GM21390 (cell line): ENCODE measurements around the gene RNF5.

Experiments used
- ATAC-seq: cut with Tn5 transposase; IDR thresholded peaks from one replicate; pipeline ENCODE4 v1.9.1; 2021; ENCODE audit not compliant: unreplicated experiment

RNF5 gene

GRCh38 chr6:32151863-32152768 lies 26.1 kb upstream of the RNF5 start, which contains the start of gene PRRT1:
Gene PRRT1, minus strand, starts transcription at chr6:32151939. Its CDS starts 112 bp downstream, at chr6:32151827.
- ATAC-seq: no peak

- no peak for ATAC-seq
These were observed 25.2 kb upstream of the RNF5 start for GRCh38 chr6:32152769-32153563.

DNA sequence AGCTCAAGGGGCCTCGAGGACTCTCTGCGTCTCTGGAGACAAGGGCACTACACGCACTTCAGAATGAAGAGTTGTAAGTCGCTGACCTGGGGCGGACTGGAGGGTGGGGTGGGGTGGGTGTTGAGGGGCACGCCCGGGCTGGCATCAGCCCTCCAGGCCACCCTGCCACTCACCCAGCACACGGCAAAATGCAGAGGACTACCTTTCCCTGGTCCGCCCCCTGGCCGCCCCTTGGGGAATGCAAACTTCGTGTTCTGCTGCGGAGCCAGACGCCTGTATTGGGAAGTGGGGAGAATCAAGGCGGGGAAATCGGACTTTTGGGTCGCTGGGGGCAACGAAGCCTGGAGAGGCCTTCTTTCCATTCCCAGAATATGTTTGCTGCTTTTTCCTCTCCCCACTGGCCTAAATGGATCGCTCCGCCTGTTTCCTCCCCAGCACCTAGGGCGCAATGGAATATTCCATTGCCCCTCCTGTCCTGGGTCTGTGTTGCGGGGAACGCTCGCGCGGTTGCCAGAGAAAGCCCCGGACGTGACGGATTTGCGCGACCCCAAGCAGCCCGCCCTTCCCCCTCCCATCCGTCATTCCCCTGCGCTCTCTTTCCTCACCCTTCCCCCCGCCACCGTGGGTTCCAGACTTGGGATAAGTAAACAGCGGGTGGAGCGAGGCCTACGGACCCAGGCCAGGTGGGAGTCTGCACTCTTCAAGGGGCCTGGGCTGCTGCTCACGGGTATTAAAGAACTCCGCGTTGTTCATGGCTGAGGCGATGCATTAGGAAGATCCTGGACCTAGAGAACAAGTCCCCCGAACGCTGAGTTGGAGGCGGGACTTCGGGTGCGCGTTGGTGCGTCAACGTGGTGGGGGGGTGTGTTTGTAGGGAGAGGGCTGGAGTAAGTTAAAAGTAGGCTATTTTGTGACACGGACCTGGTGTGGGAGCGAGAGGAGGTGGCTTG lies 24.4 kb upstream of the RNF5 start, which contains the start of gene PPT2:
Gene PPT2 (plus strand): TSS at position 578 of the 950 bp plus-strand sequence. CDS start 454 bp downstream, outside the sequence.
- ATAC-seq: peak; percentile 36

DNA sequence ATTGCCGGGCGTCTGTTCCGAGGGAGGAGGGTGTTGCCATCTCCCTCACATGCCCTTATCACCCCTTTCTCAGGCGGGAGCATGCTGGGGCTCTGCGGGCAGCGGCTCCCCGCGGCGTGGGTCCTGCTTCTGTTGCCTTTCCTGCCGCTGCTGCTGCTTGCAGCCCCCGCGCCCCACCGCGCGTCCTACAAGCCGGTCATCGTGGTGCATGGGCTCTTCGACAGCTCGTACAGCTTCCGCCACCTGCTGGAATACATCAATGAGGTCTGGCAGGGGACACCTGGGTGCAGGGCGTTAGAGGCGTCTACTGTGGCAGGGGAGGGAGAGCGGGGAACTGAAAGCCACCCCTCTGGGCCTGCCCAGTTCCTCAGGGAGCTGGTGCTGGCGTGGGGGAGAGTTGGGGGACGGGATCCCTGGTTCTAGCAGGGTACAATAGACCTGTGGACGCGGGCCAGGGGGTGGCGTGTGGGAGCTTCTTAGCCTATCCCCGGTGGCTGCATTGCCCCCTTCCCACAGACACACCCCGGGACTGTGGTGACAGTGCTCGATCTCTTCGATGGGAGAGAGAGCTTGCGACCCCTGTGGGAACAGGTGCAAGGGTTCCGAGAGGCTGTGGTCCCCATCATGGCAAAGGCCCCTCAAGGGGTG lies 23.6 kb upstream of the RNF5 start:
- ATAC-seq: peak; percentile 57

DNA sequence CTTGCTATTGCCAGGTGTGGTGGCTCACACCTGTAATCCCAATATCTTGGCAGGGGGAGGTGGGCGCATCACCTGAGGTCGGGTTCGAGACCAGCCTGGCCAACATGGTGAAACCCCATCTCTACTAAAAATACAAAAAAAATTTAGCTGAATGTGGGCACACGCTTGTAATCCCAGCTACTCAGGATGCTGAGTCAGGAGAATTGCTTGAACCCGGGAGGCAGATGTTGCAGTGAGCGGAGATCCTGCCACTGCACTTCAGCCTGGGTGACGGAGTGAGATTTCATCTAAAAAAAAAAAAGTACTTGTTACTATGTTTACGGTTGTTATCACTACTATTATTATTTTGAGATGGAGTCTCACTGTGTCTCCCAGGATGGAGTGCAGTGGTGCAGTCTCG lies 21.3 kb upstream of the RNF5 start:
- no peak for ATAC-seq

- no peak for ATAC-seq
These were observed 20.2 kb upstream of the RNF5 start for GRCh38 chr6:32158052-32158451.

- ATAC-seq: no peak
These were observed 14.5 kb upstream of the RNF5 start for GRCh38 chr6:32163559-32164258.

DNA sequence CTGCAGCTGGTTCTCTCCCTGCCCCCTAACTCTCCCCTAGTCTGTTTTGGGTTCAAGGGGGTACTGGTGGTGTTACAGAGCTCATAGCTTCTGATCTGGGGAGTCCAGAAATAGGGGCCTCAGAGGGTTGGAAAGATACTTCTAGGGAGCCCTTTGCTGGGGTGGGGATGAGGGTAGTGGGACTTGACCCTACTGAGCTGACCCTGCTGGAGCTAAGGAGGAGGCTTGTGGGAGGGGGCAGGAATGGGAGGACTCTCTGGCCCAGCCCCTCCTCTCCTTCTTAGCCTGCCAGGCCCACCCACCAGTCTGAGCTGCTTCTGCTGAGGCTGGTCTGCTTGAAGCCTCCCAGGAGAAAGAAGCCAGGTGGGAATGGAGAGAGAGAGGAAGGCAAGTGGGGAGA lies 13.9 kb upstream of the RNF5 start, which contains the start of gene EGFL8:
Gene EGFL8 (plus strand): TSS at position 301 of the 400 bp plus-strand sequence. CDS start 1,571 bp downstream, outside the sequence.
- no peak for ATAC-seq

- no peak for ATAC-seq
These were observed 11.7 kb upstream of the RNF5 start for GRCh38 chr6:32166411-32167061.

DNA sequence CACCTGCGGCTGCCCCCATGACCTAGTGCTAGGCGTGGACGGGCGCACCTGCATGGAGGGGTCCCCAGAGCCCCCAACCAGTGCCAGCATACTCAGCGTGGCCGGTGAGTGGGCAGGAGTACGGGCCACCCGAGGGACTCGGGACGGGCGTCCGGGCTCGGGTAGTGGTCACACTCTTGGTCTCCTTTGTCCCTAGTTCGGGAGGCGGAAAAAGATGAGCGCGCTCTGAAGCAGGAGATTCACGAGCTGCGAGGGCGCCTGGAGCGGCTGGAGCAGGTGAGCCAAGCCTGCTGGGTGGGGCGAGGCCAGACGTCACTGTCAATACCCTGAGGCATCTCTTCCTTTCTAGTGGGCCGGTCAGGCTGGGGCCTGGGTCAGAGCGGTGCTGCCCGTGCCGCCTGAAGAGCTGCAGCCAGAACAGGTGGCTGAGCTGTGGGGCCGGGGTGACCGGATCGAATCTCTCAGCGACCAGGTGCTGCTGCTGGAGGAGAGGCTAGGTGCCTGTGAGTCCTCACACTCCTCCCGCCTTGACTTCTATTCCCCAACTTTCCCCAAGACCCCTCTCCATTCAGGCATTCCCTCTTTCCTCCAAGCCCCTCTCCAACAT lies 10.9 kb upstream of the RNF5 start:
- no peak for ATAC-seq

DNA sequence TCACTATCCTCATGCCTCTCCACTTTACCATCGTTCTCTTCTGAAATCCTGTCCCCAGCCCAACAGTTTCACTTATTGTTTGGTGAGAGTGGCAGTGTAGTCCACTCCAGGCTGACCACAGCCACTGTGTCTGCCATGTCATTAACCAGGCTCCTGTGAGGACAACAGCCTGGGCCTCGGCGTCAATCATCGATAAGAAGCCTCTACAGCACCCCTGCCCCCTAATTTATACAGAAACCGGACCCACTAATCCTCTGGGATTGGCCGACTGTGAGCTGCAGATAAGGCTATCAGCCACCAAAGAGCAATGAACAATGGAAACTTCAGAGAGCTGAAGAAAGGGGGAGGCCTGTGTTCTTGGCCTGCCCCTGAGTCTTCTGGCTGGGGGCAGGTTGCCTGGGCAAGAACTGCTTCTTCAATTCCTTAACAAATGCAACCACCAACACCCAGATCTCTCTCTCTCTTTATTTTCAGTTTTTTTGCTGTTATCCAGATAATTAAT lies 10.4 kb upstream of the RNF5 start:
- ATAC-seq: no peak

- ATAC-seq: no peak
These were observed 9.9 kb upstream of the RNF5 start for GRCh38 chr6:32168350-32168749.

GRCh38 chr6:32168807-32169591 lies 9.2 kb upstream of the RNF5 start:
- ATAC-seq: no peak

DNA sequence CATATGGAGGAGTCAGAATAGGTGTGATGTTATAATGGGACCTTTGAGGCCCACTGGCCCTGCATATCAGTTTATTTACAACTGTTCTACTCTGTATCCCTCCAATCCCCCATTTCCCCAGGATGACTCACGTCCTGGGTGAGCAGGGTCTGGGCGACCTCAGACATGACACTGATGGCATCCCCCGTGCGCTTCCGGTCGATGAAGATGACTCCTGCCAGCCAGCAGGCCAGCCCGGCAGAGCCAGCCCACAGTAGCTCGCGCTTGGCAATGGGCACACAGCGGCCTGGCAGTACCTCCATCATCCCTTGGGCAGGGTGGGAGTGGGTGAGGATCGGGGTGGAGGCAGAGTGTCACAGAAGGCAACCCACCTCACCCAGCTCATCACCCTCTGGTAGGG lies 7.9 kb upstream of the RNF5 start:
- no peak for ATAC-seq

- ATAC-seq: no peak
These were observed 7.0 kb upstream of the RNF5 start for GRCh38 chr6:32171234-32171633.

DNA sequence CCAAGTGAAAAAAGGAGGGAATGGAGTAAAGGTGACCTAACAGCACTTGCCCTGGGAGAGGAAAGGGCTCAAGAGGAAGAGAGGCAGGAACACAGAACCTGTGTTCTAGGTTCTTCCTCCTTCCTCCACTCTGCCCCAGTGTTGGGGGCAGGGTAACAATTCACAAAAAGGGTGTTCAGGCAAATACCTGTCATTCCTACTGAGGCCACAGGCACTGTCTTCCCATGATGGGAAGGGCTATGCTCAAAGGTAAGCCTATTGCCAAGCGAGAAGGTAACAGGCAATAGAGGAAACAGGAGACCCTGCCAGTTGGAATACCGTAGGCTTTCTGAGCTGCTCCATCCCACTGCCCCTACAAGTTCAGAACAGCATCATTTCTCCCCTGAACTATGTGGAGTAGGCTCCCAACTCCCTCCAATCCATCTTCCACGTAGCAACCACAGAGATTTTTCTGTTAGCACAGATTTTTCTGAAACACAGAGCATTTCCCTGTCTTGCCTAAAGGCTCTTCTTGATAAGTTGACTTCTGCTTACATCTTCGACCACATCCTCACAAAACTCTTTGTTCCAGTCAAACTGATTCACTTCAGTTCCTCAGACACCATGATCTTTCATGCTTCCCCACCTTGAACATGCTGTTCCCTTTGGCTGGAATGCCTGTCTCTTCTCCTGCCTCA lies 5.0 kb upstream of the RNF5 start:
- ATAC-seq: no peak

- no peak for ATAC-seq
These were observed 3.8 kb upstream of the RNF5 start for GRCh38 chr6:32174416-32174815.
